ENCODE results near the gene GPR158.

- no peak for TF ChIP-seq CTCF (IDR thresholded peaks at IDR 0.05; ENCODE audit: borderline replicate concordance, extremely low read depth, low read length, poor library complexity, severe bottlenecking)
- no peak for TF ChIP-seq EZH2 (IDR thresholded peaks at IDR 0.05; ENCODE audit: borderline replicate concordance, low read depth, low read length, severe bottlenecking)
Observed at GRCh38 chr10:25555865-25556264, 381.1 kb downstream of the GPR158 start.
